Hepatocyte (in vitro differentiated cells): ENCODE data around the gene ARHGEF37.

Source experiments
- EZH2 ChIP-seq: fragments of 200-600 bp; sonication (generic); IDR thresholded peaks from 2 replicates; pipeline ENCODE4 v1.6.1; 2016; ENCODE audit warnings: antibody characterized with exemption, mild to moderate bottlenecking, borderline replicate concordance
- EZH2phosphoT487 ChIP-seq: fragments of 200-600 bp; sonication (generic); IDR thresholded peaks from one replicate; pipeline ENCODE4 v1.6.1; 2018; ENCODE audit warnings: antibody characterized with exemption, mild to moderate bottlenecking, low read depth, moderate library complexity; ENCODE audit not compliant: unreplicated experiment, severe bottlenecking

- TF ChIP-seq EZH2 (no peak), EZH2phosphoT487 (no peak)
Observed at GRCh38 chr5:149644629-149645028, 63.3 kb downstream of the ARHGEF37 start.
